H9 (cell line): ENCODE results near the gene ENOPH1. TPM values are rescaled to one million over a fixed set of nuclear protein-coding genes. Genes with fewer than 3 reads are reported as not detected.

Experiments used
- DNase-seq: peaks from one replicate; pipeline ENCODE4 v3.0.0-alpha.2; 2017
- H2AFZ ChIP-seq: one replicate; pipeline ENCODE4 v1.6.1; 2013; ENCODE audit warnings: mild to moderate bottlenecking, low read length, control low read depth, moderate library complexity
- H2AK5ac ChIP-seq: 2 replicates; pipeline ENCODE4 v1.6.1; 2013; ENCODE audit warnings: low read length, control low read depth, mixed read lengths; ENCODE audit not compliant: insufficient read length
- H2BK120ac ChIP-seq: one replicate; pipeline ENCODE4 v1.6.1; 2013; ENCODE audit warnings: low read depth, mild to moderate bottlenecking, low read length, control low read depth, inconsistent platforms; ENCODE audit not compliant: poor library complexity, severe bottlenecking
- H2BK12ac ChIP-seq: 2 replicates; pipeline ENCODE4 v1.6.1; 2013; ENCODE audit warnings: low read length, control low read depth, mixed read lengths, low read depth; ENCODE audit not compliant: insufficient read length
- H2BK15ac ChIP-seq: 2 replicates; pipeline ENCODE4 v1.6.1; 2013; ENCODE audit warnings: low read depth, low read length, control low read depth
- H2BK20ac ChIP-seq: one replicate; pipeline ENCODE4 v1.6.1; 2013; ENCODE audit warnings: low read depth, mild to moderate bottlenecking, low read length, control low read depth, inconsistent platforms; ENCODE audit not compliant: poor library complexity, severe bottlenecking
- H2BK5ac ChIP-seq: 2 replicates; pipeline ENCODE4 v1.6.1; 2013; ENCODE audit warnings: low read length, control low read depth, mixed read lengths; ENCODE audit not compliant: insufficient read length
- H3K14ac ChIP-seq: 2 replicates; pipeline ENCODE4 v1.6.1; 2013; ENCODE audit warnings: low read length, control low read depth; ENCODE audit not compliant: insufficient read depth
- H3K18ac ChIP-seq: 2 replicates; pipeline ENCODE4 v1.6.1; 2013; ENCODE audit warnings: low read depth, mild to moderate bottlenecking, mixed read lengths, low read length, control low read depth; ENCODE audit not compliant: insufficient read length
- H3K23ac ChIP-seq: 2 replicates; pipeline ENCODE4 v1.6.1; 2013; ENCODE audit warnings: low read length, control low read depth, mixed read lengths, low read depth; ENCODE audit not compliant: insufficient read length
- H3K23me2 ChIP-seq: 2 replicates; pipeline ENCODE4 v1.6.1; 2013; ENCODE audit warnings: low read depth, mild to moderate bottlenecking, mixed read lengths, low read length, control low read depth; ENCODE audit not compliant: insufficient read length, poor library complexity, severe bottlenecking
- H3K27ac ChIP-seq: 2 replicates; pipeline ENCODE4 v1.5.1; 2013; ENCODE audit warnings: low read length, control low read depth, mixed read lengths, low read depth; ENCODE audit not compliant: insufficient read length
- H3K27me3 ChIP-seq: 2 replicates; pipeline ENCODE4 v1.6.1; 2013; ENCODE audit warnings: low read length, control low read depth, inconsistent platforms; ENCODE audit not compliant: insufficient read depth
- H3K4ac ChIP-seq: 2 replicates; pipeline ENCODE4 v1.6.1; 2013; ENCODE audit warnings: low read depth, mild to moderate bottlenecking, control low read depth, inconsistent platforms, low read length, moderate library complexity
- H3K4me1 ChIP-seq: 2 replicates; pipeline ENCODE4 v1.6.1; 2013; ENCODE audit warnings: low read length, control low read depth, inconsistent platforms; ENCODE audit not compliant: insufficient read depth
- H3K4me2 ChIP-seq: 2 replicates; pipeline ENCODE4 v1.6.1; 2013; ENCODE audit warnings: low read length, control low read depth, mixed read lengths; ENCODE audit not compliant: insufficient read length, insufficient read depth
- H3K56ac ChIP-seq: 2 replicates; pipeline ENCODE4 v1.6.1; 2013; ENCODE audit warnings: low read depth, mild to moderate bottlenecking, mixed read lengths, low read length, control low read depth; ENCODE audit not compliant: insufficient read length
- H3K79me1 ChIP-seq: 2 replicates; pipeline ENCODE4 v1.6.1; 2013; ENCODE audit warnings: low read depth, mild to moderate bottlenecking, moderate library complexity, low read length, control low read depth, inconsistent platforms; ENCODE audit not compliant: insufficient read depth, poor library complexity, severe bottlenecking
- H3K79me2 ChIP-seq: 2 replicates; pipeline ENCODE4 v1.6.1; 2013; ENCODE audit warnings: low read length, control low read depth, inconsistent platforms; ENCODE audit not compliant: insufficient read depth
- H3K9ac ChIP-seq: 2 replicates; pipeline ENCODE4 v1.6.1; 2013; ENCODE audit warnings: low read length, control low read depth, mixed read lengths; ENCODE audit not compliant: insufficient read length; ENCODE audit errors: extremely low read depth
- H3K9me3 ChIP-seq: one replicate; pipeline ENCODE4 v1.6.1; 2013; ENCODE audit warnings: low read depth, low read length, inconsistent platforms; ENCODE audit not compliant: control insufficient read depth
- H3T11ph ChIP-seq: one replicate; pipeline ENCODE4 v1.6.1; 2013; ENCODE audit warnings: mild to moderate bottlenecking, low read length, control low read depth, inconsistent platforms
- H4K20me1 ChIP-seq: one replicate; pipeline ENCODE4 v1.6.1; 2013; ENCODE audit not compliant: control insufficient read depth, insufficient read length, insufficient read depth
- H4K5ac ChIP-seq: 2 replicates; pipeline ENCODE4 v1.6.1; 2013; ENCODE audit warnings: low read depth, mild to moderate bottlenecking, mixed read lengths, low read length, control low read depth; ENCODE audit not compliant: insufficient read length
- H4K8ac ChIP-seq: replicated peaks from 2 replicates; pipeline ENCODE4 v1.6.1; 2013; ENCODE audit warnings: low read length, control low read depth, mixed read lengths, low read depth; ENCODE audit not compliant: insufficient read length
- H4K91ac ChIP-seq: 2 replicates; pipeline ENCODE4 v1.6.1; 2013; ENCODE audit warnings: low read depth, mild to moderate bottlenecking, moderate library complexity, mixed read lengths, low read length, control low read depth; ENCODE audit not compliant: insufficient read length
- H3K27ac Mint-ChIP-seq, 3 experiments: 2 replicates in 2 of 3; 3 replicates in 1 of 3; pipeline ENCODE4 v1.8.0; 2020 to 2021; ENCODE audit warnings: mixed read lengths in 3 of 3, mild to moderate bottlenecking in 1 of 3, moderate library complexity in 1 of 3
- H3K27me3 Mint-ChIP-seq: 2 replicates; pipeline ENCODE4 v1.8.0; 2021; ENCODE audit warnings: low read depth, mild to moderate bottlenecking, moderate library complexity, mixed read lengths
- H3K36me3 Mint-ChIP-seq, 3 experiments: 2 replicates in 2 of 3; 3 replicates in 1 of 3; pipeline ENCODE4 v1.8.0; 2020 to 2021; ENCODE audit warnings: low read depth in 3 of 3, mixed read lengths in 3 of 3; ENCODE audit not compliant: insufficient read depth in 1 of 3
- H3K4me1 Mint-ChIP-seq, 2 experiments: 2 replicates each; pipeline ENCODE4 v1.8.0; 2020; ENCODE audit warnings: mixed read lengths in 2 of 2
- H3K4me3 Mint-ChIP-seq, 2 experiments: 2 replicates in 1 of 2; 3 replicates in 1 of 2; pipeline ENCODE4 v1.8.0; 2020 to 2021; ENCODE audit warnings: mild to moderate bottlenecking in 2 of 2, mixed read lengths in 2 of 2, moderate library complexity in 1 of 2
- H3K9me3 Mint-ChIP-seq, 2 experiments: 2 replicates in 1 of 2; 3 replicates in 1 of 2; pipeline ENCODE4 v1.8.0; 2020; ENCODE audit warnings: mild to moderate bottlenecking in 2 of 2, mixed read lengths in 2 of 2, moderate library complexity in 1 of 2
- WGBS: extraction: QIAGEN DNeasy Blood & Tissue Kit; methylation state at CpG from one replicate; pipeline ENCODE4 v1.1.7; 2013; ENCODE audit warnings: missing lambda C conversion rate, low lambda C conversion rate, mixed read lengths; ENCODE audit not compliant: insufficient read length; ENCODE audit errors: extremely low coverage; 5-methylcytosine and 5-hydroxymethylcytosine counted together
- total RNA-seq: library from RNA; stranded (reverse); gene quantifications from 2 replicates; pipeline ENCODE4 v1.2.1, GENCODE V29; 2021
- TF ChIP-seq, protein P1 (sequence below): fragments of 200-600 bp; sonication (generic); conservative IDR thresholded peaks from 3 replicates; pipeline ENCODE4 v1.8.0; 2021; ENCODE audit warnings: antibody characterized with exemption, mild to moderate bottlenecking

Gene ENOPH1
- total RNA-seq, 1 experiment from 2014 or later: 62.4 TPM

DNA sequence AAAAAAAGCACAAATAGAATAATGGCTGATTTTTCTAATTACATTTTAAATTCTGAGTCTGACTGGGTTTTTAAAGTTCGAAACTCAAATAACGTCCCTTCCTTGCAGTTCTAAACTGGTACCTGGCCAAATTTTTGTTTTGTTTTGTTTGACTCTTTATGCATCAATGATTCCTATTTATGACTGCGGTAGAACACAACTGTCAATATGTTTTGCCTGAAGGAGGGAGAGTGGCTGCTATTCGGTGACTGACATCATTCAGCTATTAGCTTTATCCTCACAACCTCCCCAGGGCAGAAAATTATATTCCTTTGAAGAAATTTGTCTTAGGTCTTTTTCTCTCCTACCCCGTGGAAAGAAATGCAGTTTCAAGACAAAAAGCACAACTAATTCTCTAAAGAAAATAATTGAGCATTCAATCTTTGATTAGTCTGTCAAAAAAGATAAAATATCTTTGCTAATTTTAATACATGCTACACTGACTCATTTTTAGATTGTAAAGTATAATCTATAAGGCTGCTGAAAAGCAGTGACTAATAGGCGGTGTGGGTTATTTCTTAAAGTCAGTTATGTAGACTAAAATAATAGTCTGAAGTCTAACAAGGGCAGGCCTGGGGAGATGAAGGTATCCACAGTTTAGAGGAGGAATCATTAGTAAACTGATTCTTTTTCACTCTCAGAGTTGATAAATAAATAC lies 69.5 kb downstream of the ENOPH1 start:
- Histone ChIP-seq H3K27me3 (no peaks in the 10 kb centered on the region; the same call in 1 of the 2 replicates), H3K9ac (no peak overlapping the region), H3K4me2 (no peak overlapping the region), H2BK5ac (no peak overlapping the region), H2AK5ac (no peak overlapping the region), H2BK12ac (no peak overlapping the region), H3K79me2 (no peaks in the 10 kb centered on the region), H3K23me2 (no peaks in the 10 kb centered on the region), H3K4me1 (peaks cover 2% of the 10 kb centered on the region; the same call in 1 of the 2 replicates), H3K79me1 (no peaks in the 10 kb centered on the region), H3K56ac (no peak overlapping the region), H3K27ac (no peak overlapping the region), H2BK15ac (no peak overlapping the region), H4K20me1 (no peaks in the 10 kb centered on the region), H4K91ac (no peak overlapping the region), H3K23ac (no peak overlapping the region), H2BK20ac (no peak overlapping the region), H4K5ac (no peak overlapping the region), H3K4ac (no peak overlapping the region), H2BK120ac (no peak overlapping the region), H3K14ac (no peak overlapping the region), H4K8ac (no peak overlapping the region), H3K18ac (no peak overlapping the region), H3K9me3 (no peaks in the 10 kb centered on the region), H3T11ph (no peak overlapping the region), H2AFZ (no peak overlapping the region)
- H3K4me3 Mint-ChIP-seq: no peak overlapping the region
- H3K4me1 Mint-ChIP-seq: peaks cover 21 to 27% of the 10 kb centered on the region in 2 experiments
- H3K27me3 Mint-ChIP-seq: no peaks in the 10 kb centered on the region
- H3K9me3 Mint-ChIP-seq: no peaks in the 10 kb centered on the region; a peak in 1 of 5 replicates
- no peaks in the 10 kb centered on the region; a peak in 1 of 7 replicates for H3K36me3 Mint-ChIP-seq
- WGBS: no CpG with 5 or more reads among the region's 6 CpGs
- no peak overlapping the region; a peak in 1 of 7 replicates for H3K27ac Mint-ChIP-seq
- TF ChIP-seq, protein P1, sequence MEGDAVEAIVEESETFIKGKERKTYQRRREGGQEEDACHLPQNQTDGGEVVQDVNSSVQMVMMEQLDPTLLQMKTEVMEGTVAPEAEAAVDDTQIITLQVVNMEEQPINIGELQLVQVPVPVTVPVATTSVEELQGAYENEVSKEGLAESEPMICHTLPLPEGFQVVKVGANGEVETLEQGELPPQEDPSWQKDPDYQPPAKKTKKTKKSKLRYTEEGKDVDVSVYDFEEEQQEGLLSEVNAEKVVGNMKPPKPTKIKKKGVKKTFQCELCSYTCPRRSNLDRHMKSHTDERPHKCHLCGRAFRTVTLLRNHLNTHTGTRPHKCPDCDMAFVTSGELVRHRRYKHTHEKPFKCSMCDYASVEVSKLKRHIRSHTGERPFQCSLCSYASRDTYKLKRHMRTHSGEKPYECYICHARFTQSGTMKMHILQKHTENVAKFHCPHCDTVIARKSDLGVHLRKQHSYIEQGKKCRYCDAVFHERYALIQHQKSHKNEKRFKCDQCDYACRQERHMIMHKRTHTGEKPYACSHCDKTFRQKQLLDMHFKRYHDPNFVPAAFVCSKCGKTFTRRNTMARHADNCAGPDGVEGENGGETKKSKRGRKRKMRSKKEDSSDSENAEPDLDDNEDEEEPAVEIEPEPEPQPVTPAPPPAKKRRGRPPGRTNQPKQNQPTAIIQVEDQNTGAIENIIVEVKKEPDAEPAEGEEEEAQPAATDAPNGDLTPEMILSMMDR: no peak
- DNase-seq: no peak
